ENCODE data around the gene ACOXL.

Gene ACOXL

DNA sequence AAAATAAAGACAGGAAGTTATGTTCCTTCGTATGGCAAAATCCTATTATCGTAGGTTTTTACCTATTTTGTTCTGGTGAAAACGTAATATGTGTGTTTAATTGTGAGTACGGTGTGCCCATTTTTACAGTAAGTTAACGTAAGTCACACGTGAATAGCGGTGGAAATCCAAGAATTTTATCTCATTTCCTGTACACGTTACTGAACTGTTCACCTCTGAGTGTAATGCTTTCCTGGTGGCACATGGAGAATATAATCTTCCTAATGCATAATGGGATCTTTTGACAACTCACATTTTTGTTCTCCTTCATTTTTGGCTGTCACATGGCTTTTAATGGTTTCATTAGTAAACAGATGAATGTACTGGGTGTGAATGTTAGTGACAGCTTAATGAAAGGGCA, 416.6 kb downstream of the ACOXL start:
- DNase-seq, result no peak

DNA sequence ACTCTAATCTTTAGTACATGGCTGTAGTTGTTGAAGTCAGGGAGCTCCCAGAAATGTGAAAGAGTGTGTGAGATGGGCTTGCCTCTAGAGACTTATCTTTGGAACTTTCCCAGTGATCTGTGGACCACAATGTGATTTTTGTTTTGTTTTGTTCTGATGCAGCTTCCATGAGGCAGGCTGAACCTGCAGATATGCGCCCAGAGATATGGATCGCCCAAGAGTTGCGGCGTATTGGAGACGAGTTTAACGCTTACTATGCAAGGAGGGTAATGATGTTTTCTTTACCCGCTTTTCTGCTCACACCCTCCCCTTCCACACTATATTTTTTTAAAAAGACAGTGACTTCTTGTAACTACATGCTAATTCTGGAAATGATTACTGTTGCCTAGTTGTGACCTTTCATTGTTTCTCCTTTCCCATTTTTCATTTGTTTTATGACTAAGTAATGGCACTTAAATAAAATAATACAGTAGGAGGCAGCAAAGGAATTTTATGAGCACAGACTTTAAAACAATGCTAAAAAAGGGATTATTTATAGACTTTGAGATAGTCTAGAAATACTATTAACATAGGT, 417.6 kb downstream of the ACOXL start:
- DNase-seq, result no peak

GRCh38 chr2:111154758-111155157, 422.4 kb downstream of the ACOXL start:
- no peak for DNase-seq

DNA sequence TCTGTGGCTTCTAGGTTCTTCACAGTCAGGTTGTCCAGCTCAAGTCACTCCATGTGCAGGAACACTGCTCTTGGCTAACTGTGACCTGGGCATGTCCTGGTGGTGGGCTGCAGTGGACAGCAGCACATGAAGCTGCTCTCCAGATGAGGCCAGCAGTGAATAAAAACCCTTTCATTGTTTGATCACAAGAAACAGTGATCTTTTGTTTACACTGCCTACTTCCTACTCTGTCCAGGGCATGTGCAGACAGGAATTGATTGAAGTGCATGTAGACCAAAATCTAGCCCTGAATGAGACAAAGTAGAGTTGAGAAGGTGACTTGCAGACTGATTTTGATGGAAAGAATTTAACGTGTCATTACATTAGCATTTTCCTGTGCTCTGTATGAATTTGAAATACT, 423.2 kb downstream of the ACOXL start:
- DNase-seq, result no peak

DNA sequence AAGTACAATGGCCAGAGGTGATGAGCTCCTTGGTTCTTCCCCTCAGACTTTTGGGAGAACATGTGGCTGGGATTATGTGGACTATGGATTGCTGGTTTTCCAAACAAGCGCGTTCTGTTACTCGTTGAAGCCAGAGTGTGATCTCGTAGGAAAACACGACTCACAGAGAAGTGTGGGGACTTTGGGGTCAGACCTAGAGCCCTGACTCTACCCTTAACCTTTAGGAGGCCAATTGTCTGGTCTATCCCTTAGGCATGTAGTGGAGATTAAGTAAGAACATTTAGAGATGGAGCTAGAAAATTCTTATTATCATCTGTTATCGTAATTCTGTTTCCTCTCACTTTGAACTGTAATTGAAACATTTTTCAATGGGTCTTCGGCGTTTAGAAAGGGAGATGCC, 424.2 kb downstream of the ACOXL start:
- DNase-seq, result no peak

DNA sequence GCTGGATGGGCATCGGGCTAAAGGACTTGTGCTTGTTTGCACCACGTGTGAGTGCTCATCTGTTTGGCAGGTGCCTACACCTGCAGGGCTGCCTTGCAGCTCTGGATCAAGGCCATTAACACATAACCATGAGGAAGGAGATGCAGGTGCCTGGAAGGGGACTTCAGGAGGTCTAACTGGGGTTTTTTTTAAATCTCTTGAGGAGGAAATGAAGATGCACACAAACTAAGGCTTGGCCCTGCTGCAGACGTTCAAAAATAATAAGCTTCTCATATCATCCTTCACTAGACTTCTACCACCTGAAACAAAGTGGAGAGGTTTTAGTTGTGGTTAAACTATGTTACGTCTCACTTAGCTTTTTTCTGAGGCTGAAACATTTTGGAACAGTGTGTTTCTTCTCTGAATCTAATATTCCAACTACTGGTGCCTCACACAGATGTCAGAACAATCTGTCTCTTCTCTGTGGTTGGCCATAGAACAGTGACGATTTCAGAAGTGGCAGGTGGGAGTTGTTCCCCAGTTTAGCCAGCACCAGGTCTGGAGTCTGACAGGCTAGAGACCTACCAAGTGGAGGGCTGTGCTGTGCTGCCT, 424.8 kb downstream of the ACOXL start:
- no peak for DNase-seq

DNA sequence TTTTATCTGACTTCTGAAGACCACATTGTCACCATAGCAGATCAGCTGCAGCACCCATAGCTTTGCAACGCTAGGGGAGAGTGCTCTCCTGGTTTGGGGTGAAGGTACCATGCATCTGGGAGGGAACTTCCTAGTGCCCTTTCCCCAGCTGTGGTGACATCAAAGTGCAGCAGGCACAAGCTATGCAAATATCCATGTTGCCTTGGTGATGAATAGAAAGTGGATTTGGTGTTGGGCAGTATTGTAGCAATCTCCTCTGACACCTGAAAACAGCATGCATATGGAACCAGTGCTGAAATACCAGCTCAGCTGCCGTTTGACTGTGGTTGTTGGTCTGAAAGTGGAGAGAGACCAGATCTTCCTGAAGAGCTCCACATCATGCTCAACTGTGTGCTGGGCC, 425.4 kb downstream of the ACOXL start:
- no peak for DNase-seq

DNA sequence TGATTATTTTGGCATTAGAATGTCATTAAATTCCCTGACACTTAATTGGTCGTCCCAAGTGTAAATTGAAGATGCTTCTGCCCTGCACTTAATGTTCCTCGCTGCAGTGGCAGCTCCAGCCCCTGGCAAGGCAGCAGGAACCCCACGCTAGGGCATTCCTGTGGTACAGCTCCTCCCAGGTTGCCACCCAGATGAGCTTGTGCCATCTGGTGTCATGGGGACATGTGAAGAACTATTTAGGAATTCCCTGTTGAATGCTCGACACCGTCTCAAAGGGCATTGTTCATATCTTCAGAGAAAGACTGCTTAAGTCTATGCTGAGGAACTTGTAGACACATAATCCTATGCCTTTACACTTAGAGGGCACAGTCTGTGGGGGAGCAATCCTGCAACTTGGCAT, 427.3 kb downstream of the ACOXL start:
- no peak for DNase-seq

DNA sequence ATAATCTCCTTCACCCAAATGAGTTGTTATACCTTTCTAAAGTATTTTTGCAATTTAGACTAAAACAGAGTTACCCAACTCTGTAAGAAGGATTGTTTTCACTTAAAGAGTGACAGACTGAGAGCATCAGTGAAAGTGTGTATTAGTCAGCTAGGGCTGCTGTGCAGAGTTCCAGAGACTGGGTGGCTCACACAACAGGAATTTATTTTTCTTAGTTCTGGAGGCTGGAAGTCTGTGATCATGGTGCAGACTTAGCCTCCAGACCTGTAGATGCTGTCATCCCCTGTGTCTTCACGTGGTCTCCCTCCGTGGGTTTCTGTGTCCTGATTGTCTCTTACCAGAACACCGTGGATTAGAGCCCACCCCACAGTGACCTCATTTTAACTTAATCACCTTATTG, 428.4 kb downstream of the ACOXL start:
- no peak for DNase-seq

- no peak for DNase-seq
These were observed 429.6 kb downstream of the ACOXL start for GRCh38 chr2:111161971-111162370.

DNA sequence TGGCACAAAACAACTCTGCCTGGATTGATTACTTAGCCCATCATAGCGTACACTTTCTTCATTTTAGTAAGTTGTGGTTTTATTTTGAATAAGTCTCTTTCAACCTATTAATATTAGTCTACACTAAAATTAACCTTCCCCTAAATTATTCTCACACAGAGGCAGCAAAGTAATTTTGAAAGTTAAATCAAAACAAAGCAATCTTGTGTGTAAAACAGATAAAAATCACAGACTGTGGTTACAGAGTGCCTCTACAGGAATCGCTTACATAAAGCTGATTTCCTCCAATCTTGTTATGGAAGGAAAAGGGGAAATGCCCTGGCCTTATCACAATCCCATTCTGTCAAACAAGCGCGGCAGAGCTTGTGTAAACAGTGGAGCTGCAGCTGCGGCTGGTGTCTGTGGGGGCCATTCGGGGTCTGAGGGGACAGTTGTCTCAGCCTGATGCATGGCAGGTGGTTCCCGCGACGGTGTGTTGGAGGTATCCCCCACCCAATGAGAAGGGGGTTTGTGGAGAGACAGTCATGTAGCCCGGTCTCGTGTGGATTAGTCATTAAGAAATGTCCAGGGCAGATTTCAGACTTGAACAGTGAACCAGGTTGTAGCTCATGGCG, 430.5 kb downstream of the ACOXL start:
- no peak for DNase-seq

GRCh38 chr2:111164078-111164477, 431.7 kb downstream of the ACOXL start:
- DNase-seq, result no peak

DNA sequence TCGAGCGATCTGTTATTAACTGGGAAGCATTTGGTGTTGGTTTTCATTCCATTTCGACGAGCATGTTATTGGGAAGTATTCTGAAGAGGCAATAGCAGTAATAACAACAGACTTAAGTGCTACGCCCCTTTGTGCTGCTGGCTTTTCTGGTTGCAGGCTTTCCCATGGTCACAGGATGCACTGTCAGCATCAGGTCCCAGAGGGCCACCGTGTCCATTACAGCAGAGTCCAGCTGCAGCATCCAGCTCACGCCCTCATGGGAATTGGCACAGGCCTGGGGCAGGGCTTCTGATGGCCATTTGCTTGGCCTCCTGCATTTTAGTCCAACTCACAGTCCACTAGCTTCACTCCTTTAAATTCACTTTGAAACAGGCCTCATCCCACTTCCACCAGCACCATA, 432.7 kb downstream of the ACOXL start:
- DNase-seq, result peak; percentile 53

DNA sequence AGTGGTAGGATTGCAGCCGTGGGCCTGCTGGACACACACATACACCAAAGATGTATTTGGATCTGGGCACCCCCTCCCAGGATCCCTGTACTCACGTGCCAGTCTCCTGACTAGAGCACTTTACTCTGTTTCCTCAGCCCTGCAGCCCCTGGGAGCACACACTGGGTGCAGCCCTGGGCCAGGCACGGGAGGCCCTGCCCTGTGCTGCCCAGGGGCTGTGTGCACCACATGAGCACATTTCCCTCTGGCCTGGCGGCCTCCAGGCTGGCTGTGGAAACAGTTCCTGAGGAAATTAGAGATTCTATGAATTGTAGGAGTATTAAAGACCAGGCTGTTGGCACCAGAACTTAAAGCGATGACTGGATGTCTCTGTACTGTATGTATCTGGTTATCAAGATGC, 433.7 kb downstream of the ACOXL start:
- DNase-seq, result peak; percentile 52

GRCh38 chr2:111167076-111167862, 434.9 kb downstream of the ACOXL start:
- peak; percentile 56 for DNase-seq

- DNase-seq, result no peak
These were observed 435.4 kb downstream of the ACOXL start for GRCh38 chr2:111167863-111168162.
